H1 (cell line): ENCODE measurements around the gene PPP1R13B. TPM values are rescaled to one million over a fixed set of nuclear protein-coding genes. Genes with fewer than 3 reads are reported as not detected.

Experiments
- ATF2 ChIP-seq: IDR thresholded peaks from 2 replicates; pipeline ENCODE4 v1.6.1; 2012; ENCODE audit warnings: low read length, inconsistent platforms
- EZH2 ChIP-seq: fragments of 200-600 bp; sonication (generic); IDR thresholded peaks from 2 replicates; pipeline ENCODE4 v1.7.1; 2012; ENCODE audit warnings: low read depth, mild to moderate bottlenecking, moderate library complexity, low read length, inconsistent platforms; ENCODE audit not compliant: severe bottlenecking
- KDM5A ChIP-seq: fragments of 200-600 bp; IDR thresholded peaks from 2 replicates; pipeline ENCODE4 v1.7.1; 2012; ENCODE audit warnings: mild to moderate bottlenecking, low read length, inconsistent platforms, mixed read lengths
- SIN3A ChIP-seq, 2 experiments: IDR thresholded peaks in 1 of 2; conservative IDR thresholded peaks in 1 of 2; 2 replicates each; pipeline ENCODE4 v1.6.1; 2011 to 2012; ENCODE audit warnings: low read length in 2 of 2, improper control_type of control experiment in 1 of 2, low read depth in 1 of 2, mild to moderate bottlenecking in 1 of 2
- TAF1 ChIP-seq: IDR thresholded peaks from 2 replicates; pipeline ENCODE4 v1.6.1; 2011; ENCODE audit warnings: mild to moderate bottlenecking, low read depth, low read length
- polyA plus RNA-seq, 7 experiments: library from polyadenylated mRNA; depleted of rRNA in 3 of 7; stranded (reverse) in 5 of 7; unstranded in 2 of 7; fragments of >200 nt in 5 of 7; fragments of 200-250 nt in 2 of 7; gene quantifications; 1 replicate in 5 of 7; 2 replicates in 1 of 7; 4 replicates in 1 of 7; pipeline versions ENCODE4 v1.2.1 to v1.2.3, GENCODE V29; 2011 to 2013; ENCODE audit warnings: missing spikeins in 2 of 7, mixed read lengths in 2 of 7
- total RNA-seq: library from RNA; stranded (reverse); fragmentation: NEBNext Ultra II Directional; extraction: Animal tissue kit (Norgen Biotek cat#: 25700); gene quantifications from 2 replicates; pipeline ENCODE4 v1.2.1, GENCODE V29; 2021
- TF ChIP-seq, protein P1 (sequence below): fragments of 300-600 bp; sonication (generic); IDR thresholded peaks from 2 replicates; pipeline ENCODE4 v1.7.1; 2012; ENCODE audit warnings: low read length, moderate library complexity, mild to moderate bottlenecking, inconsistent platforms; ENCODE audit not compliant: insufficient replicate concordance
- TF ChIP-seq, protein P2 (sequence below): IDR thresholded peaks from 2 replicates; pipeline ENCODE4 v1.6.1; 2011; ENCODE audit warnings: low read depth, mild to moderate bottlenecking, low read length; ENCODE audit not compliant: insufficient read depth

Gene PPP1R13B
- total and polyA plus RNA-seq, 2 of the 8 experiments (the other 6 are each of a cell fraction or from before 2014, with no cell fraction given) = 2.6 to 8.9 TPM

GRCh38 chr14:103726474-103726873 lies 120.9 kb downstream of the PPP1R13B start (continued):
- TF ChIP-seq, protein P1, sequence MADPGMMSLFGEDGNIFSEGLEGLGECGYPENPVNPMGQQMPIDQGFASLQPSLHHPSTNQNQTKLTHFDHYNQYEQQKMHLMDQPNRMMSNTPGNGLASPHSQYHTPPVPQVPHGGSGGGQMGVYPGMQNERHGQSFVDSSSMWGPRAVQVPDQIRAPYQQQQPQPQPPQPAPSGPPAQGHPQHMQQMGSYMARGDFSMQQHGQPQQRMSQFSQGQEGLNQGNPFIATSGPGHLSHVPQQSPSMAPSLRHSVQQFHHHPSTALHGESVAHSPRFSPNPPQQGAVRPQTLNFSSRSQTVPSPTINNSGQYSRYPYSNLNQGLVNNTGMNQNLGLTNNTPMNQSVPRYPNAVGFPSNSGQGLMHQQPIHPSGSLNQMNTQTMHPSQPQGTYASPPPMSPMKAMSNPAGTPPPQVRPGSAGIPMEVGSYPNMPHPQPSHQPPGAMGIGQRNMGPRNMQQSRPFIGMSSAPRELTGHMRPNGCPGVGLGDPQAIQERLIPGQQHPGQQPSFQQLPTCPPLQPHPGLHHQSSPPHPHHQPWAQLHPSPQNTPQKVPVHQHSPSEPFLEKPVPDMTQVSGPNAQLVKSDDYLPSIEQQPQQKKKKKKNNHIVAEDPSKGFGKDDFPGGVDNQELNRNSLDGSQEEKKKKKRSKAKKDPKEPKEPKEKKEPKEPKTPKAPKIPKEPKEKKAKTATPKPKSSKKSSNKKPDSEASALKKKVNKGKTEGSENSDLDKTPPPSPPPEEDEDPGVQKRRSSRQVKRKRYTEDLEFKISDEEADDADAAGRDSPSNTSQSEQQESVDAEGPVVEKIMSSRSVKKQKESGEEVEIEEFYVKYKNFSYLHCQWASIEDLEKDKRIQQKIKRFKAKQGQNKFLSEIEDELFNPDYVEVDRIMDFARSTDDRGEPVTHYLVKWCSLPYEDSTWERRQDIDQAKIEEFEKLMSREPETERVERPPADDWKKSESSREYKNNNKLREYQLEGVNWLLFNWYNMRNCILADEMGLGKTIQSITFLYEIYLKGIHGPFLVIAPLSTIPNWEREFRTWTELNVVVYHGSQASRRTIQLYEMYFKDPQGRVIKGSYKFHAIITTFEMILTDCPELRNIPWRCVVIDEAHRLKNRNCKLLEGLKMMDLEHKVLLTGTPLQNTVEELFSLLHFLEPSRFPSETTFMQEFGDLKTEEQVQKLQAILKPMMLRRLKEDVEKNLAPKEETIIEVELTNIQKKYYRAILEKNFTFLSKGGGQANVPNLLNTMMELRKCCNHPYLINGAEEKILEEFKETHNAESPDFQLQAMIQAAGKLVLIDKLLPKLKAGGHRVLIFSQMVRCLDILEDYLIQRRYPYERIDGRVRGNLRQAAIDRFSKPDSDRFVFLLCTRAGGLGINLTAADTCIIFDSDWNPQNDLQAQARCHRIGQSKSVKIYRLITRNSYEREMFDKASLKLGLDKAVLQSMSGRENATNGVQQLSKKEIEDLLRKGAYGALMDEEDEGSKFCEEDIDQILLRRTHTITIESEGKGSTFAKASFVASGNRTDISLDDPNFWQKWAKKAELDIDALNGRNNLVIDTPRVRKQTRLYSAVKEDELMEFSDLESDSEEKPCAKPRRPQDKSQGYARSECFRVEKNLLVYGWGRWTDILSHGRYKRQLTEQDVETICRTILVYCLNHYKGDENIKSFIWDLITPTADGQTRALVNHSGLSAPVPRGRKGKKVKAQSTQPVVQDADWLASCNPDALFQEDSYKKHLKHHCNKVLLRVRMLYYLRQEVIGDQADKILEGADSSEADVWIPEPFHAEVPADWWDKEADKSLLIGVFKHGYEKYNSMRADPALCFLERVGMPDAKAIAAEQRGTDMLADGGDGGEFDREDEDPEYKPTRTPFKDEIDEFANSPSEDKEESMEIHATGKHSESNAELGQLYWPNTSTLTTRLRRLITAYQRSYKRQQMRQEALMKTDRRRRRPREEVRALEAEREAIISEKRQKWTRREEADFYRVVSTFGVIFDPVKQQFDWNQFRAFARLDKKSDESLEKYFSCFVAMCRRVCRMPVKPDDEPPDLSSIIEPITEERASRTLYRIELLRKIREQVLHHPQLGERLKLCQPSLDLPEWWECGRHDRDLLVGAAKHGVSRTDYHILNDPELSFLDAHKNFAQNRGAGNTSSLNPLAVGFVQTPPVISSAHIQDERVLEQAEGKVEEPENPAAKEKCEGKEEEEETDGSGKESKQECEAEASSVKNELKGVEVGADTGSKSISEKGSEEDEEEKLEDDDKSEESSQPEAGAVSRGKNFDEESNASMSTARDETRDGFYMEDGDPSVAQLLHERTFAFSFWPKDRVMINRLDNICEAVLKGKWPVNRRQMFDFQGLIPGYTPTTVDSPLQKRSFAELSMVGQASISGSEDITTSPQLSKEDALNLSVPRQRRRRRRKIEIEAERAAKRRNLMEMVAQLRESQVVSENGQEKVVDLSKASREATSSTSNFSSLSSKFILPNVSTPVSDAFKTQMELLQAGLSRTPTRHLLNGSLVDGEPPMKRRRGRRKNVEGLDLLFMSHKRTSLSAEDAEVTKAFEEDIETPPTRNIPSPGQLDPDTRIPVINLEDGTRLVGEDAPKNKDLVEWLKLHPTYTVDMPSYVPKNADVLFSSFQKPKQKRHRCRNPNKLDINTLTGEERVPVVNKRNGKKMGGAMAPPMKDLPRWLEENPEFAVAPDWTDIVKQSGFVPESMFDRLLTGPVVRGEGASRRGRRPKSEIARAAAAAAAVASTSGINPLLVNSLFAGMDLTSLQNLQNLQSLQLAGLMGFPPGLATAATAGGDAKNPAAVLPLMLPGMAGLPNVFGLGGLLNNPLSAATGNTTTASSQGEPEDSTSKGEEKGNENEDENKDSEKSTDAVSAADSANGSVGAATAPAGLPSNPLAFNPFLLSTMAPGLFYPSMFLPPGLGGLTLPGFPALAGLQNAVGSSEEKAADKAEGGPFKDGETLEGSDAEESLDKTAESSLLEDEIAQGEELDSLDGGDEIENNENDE = no peak
- TF ChIP-seq KDM5A (no peak), TAF1 (no peak), EZH2 (no peak), ATF2 (no peak), SIN3A (conservative IDR thresholded peaks at IDR 0.05 in 1 of 2, IDR thresholded peaks at IDR 0.05 in 1 of 2; ENCODE audit: low read depth in 1 of 2, low read length in 2 of 2) (no peak)
- TF ChIP-seq, protein P2, sequence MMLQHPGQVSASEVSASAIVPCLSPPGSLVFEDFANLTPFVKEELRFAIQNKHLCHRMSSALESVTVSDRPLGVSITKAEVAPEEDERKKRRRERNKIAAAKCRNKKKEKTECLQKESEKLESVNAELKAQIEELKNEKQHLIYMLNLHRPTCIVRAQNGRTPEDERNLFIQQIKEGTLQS = no peak
- TF ChIP-seq, all 59 proteins: peak for 0
